GM11168 (cell line): ENCODE measurements around the gene CMTM4.
"Not testable (repeated sequence)": the region's sequence is repeated elsewhere in the genome, so short reads cannot be mapped to it uniquely, and the experiment has no call there.

Source experiments
- in situ Hi-C: fragments of 300-500 bp; cut with MboI; formaldehyde crosslinking; loops from one replicate; pipeline ENCODE4 v1.12.0; 2022; ENCODE audit warnings: low sequenced_read_pairs; ENCODE audit not compliant: unreplicated experiment

Gene CMTM4

GRCh38 chr16:66706506-66706880 lies 9.9 kb upstream of the CMTM4 start:
- in situ Hi-C loops = no loop called here

GRCh38 chr16:66705790-66706505 lies 9.4 kb upstream of the CMTM4 start:
- in situ Hi-C loops = no loop called here

- in situ Hi-C loops = no loop called here
Observed at GRCh38 chr16:66703406-66704215, 7.1 kb upstream of the CMTM4 start.

- in situ Hi-C loops = no loop called here
Observed at GRCh38 chr16:66701516-66701915, 5.0 kb upstream of the CMTM4 start.

- in situ Hi-C loops = no loop called here
Observed at GRCh38 chr16:66701026-66701425, 4.5 kb upstream of the CMTM4 start.

DNA sequence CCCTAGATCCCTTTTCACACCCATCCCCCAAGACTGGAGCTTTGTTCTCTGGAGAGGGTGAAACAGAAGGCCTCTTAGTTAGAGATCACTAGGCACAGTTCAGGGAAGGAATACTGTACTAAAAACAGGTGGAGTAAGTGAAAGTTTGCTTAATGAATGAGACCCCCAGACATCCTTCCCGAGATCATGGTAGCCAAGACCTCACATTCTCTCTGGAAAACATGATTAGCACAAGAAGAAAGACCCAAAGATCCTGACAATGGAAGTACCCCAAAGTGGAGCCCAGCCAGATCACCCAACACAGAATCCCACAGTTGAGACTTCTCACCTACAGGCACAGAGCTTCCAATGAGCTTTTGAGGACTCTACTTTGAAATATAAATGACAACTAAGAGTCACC lies 3.4 kb upstream of the CMTM4 start:
- in situ Hi-C loops = no loop called here

- in situ Hi-C loops = no loop called here
Observed at GRCh38 chr16:66698046-66698445, 1.5 kb upstream of the CMTM4 start.

DNA sequence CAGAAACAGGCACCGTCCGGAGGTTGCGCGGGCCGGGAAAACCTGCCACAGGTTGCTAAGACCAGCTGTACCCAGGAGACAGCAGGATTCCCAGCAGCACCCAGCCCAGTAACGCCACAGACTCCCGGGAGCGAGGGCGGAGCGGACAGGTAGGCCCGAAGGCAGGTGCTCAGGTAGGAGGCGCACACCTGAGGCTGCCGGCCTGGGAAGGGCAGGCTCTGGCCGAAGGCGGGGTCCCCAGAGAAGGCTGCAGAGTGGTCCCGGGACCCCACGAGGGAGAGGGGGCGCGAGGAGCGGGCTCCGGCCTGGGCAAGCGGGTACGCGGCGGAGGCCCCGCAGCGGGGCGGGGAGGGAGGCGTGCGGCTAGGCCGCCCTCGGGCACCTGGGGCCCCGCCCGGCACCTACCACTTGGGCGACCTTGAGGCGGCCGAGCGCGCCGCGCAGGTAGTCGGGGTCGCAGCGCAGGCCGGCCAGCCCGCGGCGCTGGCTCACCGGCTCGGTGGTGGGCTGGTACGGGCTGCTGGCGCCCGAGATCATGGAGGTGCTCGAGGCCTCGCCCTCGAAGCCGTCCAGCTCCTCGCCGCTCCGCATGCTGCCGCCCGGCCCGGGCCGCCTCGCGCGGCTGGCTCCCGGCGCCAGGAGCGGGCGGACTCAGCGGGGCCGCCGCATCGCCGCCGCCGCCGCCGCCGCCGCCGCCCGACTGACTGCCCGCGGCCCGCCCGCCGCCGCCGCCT lies 441 bp downstream of the CMTM4 start:
- in situ Hi-C loops = no loop called here

- in situ Hi-C loops = no loop called here
Observed at GRCh38 chr16:66695471-66695934, 1.0 kb downstream of the CMTM4 start.

DNA sequence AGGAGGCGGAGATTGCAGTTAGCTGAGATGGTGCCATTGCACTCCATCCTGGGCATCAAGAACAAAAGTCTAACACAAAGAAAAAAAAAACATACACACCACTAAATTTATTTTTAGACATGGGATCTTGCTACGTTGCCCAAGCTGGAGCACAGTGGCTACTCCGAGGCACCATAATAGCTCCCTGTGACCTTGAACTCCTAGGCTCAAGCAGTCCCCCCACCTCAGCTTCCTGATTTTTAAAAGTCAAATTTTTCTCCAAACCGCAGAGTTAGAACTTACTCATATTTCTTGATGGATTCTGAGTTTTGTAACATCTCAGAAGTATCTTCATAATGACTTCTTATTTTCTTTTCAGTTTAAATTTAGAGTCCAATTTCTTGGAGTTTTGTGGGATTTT lies 3.4 kb downstream of the CMTM4 start:
- in situ Hi-C loops = no loop called here

- in situ Hi-C loops = no loop called here
Observed at GRCh38 chr16:66692341-66692740, 4.2 kb downstream of the CMTM4 start.

DNA sequence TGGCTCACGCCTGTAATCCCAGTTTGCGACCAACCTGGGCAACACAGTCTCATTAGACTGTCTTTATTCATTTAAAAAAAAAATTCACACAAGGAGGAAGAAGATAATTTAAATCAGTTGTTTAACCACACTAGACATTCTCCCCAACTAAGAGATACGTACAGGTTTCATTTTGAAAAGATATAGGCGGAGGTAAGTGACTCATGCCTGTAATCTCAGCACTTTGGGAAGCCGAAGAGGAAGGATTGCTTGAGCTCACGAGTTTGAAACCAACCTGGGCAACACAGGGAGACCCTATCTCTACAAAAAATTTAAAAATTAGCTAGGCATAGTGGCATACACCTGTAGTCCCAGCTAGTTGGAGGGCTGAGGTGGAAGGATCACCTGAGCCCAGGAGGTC lies 5.3 kb downstream of the CMTM4 start:
- in situ Hi-C loops = no loop called here

- in situ Hi-C loops = no loop called here
Observed at GRCh38 chr16:66690106-66690847, 6.3 kb downstream of the CMTM4 start.

DNA sequence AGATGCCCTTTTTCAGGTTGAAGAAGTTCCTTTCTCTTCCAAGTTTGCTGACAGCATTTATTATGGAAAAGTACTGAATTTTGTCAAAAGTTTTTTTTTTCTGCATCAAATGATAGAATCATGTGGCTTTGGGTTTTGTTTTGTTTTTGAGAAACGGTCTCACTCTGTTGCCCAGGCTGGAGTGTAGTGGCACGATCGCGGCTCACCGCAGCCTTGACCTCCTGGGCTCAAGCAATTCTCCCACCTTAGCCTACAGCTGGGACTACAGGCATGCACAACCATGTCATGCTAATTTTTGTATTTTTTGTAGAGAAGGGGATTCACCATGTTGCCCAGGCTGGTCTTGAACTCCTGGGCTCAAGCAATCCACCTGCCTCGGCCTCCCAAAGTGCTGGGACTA lies 7.3 kb downstream of the CMTM4 start:
- in situ Hi-C loops = no loop called here

DNA sequence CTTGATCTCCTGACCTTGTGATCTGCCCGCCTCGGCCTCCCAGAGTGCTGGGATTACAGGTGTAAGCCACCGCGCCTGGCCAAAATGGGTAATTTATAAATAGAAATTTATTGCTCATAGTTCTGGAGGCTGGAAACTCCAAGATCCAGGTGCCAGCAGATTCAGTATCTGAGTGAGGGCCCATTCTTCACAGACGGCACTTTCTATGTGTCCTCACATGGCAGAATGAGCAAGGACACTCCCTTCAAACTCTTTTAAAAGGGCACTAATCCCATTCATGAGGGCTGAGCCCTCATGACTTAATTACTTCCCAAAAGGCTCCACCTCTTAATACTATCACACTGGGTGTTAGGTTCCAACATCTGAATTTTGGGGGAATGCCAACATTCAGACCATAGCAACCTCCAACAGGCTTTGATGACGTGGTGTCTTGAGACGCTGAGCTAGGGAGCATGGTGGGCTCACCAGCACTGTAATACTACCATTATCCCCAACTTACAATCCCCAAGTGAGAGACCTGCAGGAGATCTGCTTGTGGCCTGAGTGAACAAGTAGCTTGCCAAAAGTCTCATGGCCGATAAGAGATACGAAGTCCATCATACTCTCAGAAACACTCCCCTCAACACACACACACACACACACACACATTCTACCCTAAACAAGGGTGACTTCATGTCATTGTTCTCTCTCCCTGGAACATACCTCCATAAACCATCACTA lies 8.5 kb downstream of the CMTM4 start:
- in situ Hi-C loops = no loop called here

- in situ Hi-C loops = not testable (repeated sequence)
Observed at GRCh38 chr16:66685501-66686115, 10.9 kb downstream of the CMTM4 start.

GRCh38 chr16:66682271-66682670 lies 14.3 kb downstream of the CMTM4 start:
- in situ Hi-C loops = no loop called here

DNA sequence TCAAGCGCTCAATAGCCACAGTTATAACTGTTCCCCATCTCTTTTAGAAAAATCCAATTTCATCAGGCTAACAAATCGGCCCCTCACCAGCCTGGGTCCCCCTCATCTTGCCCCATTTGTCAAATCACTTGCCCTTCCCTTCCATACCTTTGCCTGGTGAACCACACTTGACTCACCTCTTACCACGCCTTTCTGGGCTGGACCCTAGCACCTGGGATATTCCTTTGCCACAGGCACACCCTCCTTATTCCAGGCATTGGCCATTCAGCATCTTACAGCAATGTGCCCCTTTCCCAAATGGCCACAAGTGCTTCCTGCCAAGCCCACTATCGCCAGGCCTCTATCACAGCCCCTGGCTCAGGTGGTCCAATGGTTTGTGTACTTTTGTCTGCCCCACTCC lies 14.9 kb downstream of the CMTM4 start:
- in situ Hi-C loops = no loop called here

DNA sequence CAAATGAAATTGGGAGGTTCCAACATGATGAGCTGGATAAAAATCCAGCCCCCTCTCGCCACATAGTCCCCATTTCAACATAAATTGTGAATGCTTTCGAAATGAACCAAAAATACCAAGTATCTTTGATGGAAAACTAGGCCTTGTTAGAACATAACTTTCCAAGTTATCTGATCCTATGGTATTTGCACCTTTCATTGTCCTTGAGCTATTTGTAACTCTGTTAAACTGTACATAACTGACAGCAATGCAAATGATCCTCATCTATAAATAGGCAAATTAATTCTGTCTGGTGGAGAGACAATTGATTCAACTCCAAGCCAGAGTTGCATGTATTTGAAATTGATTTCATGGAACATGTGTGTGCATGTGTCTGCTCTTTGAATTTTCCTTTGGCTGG lies 18.2 kb downstream of the CMTM4 start:
- in situ Hi-C loops = no loop called here
